Measurements from ENCODE around the gene CER1. TPM values are rescaled to one million over a fixed set of nuclear protein-coding genes. Genes with fewer than 3 reads are reported as not detected.

The CER1 gene, protein sequence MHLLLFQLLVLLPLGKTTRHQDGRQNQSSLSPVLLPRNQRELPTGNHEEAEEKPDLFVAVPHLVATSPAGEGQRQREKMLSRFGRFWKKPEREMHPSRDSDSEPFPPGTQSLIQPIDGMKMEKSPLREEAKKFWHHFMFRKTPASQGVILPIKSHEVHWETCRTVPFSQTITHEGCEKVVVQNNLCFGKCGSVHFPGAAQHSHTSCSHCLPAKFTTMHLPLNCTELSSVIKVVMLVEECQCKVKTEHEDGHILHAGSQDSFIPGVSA
- total RNA-seq = not detected
- long read RNA-seq = 0 reads

DNA sequence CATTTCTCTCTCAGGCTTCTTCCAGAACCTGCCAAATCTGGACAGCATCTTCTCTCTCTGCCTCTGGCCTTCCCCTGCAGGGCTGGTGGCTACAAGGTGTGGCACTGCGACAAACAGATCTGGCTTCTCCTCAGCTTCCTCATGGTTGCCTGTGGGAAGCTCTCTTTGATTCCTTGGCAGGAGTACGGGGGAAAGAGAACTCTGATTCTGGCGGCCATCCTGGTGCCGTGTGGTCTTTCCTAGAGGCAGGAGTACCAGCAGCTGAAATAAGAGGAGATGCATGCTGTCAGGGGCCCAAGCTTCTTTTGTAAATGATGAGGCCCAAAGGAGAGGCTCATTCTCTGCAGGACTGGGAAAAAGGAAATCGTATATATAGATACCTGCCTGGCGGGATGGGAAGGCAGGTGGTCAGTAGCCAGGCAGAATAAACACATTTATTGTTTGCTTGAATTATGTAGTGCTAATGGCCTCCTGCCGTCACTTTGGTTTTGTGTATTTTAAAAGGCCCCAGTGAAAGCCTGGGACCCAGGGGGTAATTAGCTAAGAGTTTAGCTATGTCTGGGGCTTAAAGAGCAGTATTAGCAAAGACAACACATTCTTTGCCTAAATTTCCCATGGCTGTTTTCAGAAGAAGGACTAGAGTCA, at the start of gene CER1:
TSS of gene CER1 (minus strand) at position 343 of the 645 bp plus-strand sequence. CDS start at position 282, 61 bp downstream.
- no peak for DNase-seq (ENCODE audit: low spot score)

DNA sequence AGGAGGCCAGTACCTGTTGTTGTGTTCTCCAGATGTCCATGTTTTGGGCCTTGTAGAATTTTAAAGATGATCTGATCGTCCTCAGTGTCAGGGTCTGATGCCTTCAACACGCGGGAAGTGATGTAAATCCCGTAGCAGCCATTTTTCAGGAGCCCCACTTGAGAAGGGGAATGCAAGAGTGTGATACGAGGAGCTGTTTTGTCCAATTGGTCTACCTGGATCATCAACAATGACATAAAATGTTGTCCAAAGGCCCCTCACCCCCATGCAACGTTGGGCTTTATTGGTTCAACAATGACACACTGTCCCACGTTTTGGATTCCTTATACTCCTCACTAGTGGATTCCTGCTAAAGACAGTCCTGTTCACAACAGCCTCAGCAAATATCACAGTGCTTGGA, 48.1 kb upstream of the CER1 start:
- DNase-seq (ENCODE audit: low spot score) = no peak

DNA sequence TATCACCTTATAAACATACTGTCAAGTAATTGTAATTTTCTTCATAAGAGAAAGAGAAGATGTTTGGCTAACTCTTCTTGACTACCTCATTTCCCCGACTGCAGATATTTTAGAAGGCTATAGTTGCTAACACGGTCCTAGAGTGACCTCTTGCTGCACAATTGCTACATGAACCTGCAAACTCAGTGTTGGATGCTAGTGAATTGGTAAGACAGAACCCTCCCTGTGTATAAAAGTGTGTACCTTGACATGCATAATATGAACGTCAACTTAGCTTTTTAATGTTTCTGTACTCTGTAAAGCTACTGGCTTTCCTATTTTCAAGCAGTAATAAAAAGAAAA, 46.7 kb upstream of the CER1 start:
- no peak for DNase-seq (ENCODE audit: low spot score)

DNA sequence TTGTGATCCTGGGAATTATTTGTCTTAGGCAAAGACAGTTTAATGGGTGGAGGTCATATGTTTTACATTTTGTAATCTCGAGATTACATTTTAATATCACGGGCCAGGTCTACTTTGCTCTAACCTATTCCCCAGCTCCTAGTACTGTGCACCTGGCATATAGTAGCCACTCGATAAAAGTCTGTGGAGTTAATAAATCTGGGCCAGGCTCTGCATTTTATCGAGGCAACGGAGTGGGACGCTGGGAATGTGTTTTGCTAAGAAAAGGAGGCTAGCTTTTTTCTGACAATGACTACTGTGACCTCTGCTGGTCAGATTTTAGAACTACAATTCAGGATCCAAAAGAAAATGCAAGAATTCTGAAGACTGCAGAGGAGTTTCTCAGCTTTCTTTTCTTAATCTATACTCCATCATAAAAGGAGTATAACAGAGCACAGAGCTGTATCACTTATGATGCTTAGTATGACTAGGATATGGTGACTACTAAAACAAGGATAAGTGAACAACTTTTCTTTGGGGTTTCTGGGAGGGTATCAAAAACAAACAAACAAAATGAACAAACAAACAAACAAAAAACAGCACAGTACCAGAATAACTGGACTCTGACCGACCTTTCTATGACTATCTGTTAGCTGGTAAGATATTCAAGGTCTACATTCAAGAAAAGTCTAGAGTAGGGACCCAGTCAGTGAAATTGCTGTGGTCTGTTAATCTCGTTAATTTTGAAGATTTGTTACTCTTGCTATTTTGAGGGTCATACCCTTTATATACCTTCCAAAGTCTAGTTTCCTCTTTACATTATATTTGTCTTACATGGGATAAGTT, 46.1 kb upstream of the CER1 start:
- DNase-seq (ENCODE audit: low spot score) = no peak

DNA sequence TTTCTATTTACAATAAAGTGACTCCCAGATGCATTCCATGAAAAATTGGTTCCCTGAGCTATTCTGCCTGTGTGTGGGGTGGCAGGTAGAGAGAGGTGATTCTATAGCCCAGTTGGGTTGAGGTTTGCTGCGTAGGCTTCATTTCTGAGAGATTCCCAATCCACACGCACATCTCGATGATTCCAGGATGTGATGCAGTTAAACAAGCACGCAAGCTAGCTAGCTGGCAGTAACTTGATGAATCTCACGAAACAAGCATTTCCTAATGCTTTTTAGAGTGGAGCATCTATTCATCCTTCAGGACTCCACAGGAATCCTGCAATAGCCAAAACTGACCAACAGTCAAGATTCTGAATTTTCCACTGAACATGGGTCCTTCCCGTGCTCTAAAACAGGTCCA, 43.8 kb upstream of the CER1 start:
- DNase-seq (ENCODE audit: low spot score) = no peak

DNA sequence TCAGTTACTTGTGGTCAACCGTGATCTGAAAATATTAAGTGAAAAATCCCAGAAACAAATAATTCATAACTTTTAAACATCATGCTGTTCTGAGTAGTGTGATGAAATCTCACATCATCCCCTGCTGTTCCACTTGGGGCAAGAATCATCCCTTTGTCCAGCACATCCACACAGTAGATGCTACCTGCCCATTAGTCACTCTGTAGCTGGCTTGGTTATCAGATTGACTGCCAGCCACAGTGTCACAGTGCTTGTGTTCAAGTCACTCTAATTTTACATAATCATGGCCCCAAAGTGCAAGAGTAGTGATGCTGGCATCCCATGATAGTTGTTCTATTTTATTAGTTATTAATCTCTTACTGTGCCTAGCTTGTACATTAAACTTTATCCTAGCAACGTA, 39.1 kb upstream of the CER1 start:
- no peak for DNase-seq (ENCODE audit: low spot score)

DNA sequence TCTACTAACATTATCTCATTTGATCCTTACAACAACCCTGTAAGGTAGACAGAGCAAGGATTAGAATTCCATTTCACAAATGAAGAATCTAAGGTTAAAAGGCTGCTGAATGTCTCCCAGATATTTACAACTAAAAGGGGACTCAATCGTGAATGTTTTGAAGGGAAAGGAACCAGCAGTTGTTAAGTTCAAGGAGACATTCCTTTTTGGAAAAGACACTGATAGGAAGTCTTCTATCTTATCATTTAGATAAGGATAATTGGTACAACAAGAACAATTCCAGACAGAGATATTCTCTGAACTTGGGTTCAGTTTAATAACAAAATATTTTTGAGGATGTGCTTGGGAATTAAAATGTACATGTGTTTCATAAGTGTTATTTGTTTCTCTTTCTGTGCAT, 37.5 kb upstream of the CER1 start:
- DNase-seq (ENCODE audit: low spot score) = no peak

DNA sequence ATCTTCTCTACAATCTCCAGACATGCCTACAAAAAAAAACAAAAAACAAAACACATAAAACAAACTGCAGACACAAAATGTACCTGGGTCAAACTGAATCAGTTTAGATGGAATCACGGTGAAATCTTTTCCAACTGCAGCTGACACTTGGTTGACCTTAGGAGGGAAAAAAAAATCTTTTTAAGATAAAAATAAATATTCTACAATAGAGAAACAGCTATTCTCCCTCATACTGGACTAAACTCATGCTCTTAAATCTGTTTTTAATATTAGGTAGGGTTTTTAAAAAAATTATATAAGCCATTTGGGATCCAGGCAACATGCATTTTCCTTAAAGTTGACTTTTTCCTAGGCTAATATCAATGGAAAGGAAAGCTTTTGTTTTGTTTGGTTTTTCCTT, 33.8 kb upstream of the CER1 start:
- DNase-seq (ENCODE audit: low spot score) = no peak

DNA sequence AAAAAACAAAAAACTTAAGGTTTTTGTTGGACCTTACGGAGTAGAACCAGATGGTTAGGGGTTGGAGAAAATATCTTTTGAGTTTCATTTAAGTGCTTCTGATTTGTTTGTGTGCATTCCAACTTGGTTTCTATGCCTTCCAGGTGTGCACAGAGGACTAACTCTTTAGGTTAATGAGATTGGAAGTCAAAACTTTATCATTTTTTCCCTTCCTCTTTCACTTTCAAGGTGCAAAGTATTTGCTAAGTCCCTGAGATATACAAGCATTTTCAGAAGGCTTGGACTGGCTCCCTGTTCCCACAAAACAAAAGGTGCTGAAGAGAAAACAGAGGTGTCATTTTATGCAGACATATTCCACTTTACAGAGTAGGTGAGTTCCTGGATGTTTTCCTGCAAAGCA, 30.3 kb upstream of the CER1 start:
- DNase-seq (ENCODE audit: low spot score) = no peak

DNA sequence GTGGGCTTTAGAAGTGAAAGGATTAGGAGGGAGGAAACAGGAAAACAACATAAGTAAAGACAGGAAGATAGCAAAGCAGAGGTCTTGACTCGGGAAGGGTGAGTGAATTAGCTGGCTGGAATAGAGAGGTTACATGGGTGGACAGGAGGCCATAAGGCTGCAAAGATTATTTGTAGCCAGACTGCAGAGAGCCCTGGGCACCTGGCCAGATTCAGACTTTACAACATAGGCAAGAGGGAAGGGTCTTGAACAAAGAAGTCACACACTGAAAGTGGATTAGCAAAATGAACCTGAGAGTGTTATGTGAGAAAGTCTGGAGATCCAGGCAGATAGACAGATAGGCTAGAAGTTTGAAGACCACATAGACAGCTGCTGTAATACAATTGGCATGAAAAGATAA, 29.7 kb upstream of the CER1 start:
- no peak for DNase-seq (ENCODE audit: low spot score)

DNA sequence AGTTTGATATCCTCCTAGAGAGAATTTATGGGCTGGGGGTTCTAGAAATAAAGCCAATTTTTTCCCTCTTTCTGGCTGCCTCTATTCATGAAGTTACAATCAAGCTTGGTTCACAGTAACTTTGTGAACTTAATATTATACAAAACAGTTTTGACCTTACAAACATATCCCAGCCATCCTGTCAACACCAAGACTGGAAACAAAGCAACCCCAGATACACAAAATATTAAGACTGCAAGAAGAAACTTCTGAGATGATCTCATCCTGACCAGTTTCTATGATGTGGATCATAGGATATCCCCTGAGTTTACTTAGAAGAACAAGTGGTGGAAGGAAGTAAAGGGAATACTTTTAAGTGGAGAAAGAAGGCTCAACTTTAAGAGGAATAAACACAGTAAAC, 28.3 kb upstream of the CER1 start:
- no peak for DNase-seq (ENCODE audit: low spot score)

DNA sequence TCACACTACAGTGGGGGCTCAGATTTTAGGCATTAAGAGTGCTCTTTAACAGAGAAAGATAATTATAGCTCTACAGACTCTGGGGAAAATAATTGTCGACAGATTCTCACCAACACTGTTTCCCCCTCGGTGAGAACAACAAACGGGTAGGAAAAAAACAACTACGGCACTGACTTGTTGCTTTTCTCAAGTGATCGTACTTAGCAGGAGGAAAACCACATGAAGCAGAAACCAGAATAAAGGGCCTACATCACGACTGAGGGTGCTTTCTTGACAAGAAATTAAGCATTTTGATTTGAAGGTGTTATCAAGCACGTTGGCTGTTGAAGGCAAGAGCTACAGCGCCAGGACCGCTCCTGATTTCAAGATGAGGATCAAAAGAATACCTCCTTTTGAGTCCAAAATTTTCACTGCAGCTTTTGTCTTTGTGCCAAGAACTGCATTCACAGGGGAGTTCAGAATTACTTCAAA, 27.2 kb upstream of the CER1 start:
- no peak for DNase-seq (ENCODE audit: low spot score)

DNA sequence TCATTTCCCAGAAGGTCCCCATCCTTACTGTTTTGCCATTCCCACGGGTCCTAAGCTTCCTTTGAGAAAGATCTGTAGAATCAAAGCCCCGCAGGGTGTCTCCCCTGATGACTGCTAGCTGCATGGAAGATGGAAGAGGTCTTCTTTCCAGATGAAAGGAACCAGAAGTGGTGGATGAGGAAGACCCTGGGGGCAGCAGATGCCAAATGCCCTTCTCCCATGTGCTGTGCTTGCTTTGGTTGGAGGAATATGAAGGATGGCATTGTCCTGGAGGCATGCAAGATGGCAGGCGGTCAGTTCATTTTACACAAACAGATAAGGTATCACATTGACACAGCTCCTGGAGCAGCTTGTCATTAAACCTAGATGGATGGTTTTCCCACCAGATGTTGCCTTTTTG, 25.8 kb upstream of the CER1 start:
- DNase-seq (ENCODE audit: low spot score) = no peak

DNA sequence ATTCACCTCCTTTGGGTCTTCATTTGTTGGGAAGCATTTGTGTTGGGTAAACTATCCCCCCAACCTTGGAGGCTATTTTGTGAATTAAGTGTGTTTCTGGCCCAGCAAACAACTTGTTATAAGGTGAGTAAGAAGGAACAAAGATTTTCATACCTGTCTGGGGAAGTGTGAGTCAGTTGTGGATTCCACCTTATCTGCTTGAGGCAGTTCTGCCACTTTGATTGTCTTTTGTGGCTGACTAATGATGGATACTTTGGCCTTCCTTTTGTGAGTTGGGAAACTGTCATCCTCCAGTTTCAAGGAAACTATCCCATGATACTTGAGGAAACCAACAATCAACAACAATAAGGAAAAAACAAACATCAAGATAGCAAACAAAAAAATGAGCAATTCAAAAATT, 24.6 kb upstream of the CER1 start:
- no peak for DNase-seq (ENCODE audit: low spot score)

DNA sequence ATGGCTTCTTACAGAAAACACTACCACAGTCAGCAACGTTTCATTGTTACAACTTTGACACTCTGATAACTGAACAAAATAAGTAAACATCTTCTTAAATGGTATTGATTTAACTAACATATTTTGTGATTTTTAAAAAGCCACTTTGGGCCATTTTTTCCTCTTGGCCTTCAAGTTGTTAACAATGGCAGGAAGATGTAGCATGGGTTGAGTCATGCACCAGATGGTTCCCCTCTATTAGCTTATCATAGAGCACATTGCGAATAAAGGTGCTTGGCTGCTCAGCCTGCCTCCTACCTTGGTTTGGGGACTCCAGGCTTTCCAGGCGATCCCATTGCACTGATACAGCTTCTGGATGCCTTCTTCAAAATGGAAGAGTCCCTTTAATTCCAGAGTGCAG, 24.1 kb upstream of the CER1 start:
- DNase-seq (ENCODE audit: low spot score) = no peak

DNA sequence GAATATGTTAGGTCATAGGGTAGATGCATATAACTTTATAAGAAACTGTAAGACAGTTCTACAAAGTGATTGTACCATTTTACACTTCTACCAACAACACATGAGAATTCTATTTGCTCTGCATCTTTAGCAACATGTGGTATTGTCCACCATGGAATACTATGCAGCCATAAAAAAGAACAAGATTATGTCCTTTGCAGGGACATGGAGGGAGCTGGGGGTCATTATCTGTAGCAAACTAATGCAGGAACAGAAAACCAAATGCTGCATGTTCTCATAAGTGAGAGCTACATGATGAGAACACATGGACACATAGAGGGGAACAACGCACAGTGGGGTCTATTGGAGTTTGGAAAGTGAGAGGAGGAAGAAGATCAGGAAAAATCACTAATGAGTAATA, 22.2 kb upstream of the CER1 start:
- no peak for DNase-seq (ENCODE audit: low spot score)

DNA sequence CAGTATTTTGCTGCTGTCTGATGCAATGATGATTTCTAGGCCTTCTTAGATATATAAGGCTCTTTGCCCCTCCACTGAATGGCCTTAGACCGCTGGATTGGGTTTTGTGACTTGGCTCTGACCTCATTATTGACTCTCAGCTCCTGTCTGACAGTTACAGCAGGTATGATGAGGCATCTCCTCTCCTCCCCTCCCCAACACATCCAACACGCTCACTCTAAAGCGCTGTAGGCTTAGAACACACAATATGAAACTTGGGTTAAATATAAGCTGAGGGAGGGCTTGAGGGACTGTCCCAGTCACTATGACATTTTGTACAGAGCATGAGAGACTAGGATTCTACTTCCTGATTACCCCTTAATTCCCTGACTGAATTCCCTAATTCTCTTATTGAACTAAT, 18.8 kb upstream of the CER1 start:
- DNase-seq (ENCODE audit: low spot score) = no peak

DNA sequence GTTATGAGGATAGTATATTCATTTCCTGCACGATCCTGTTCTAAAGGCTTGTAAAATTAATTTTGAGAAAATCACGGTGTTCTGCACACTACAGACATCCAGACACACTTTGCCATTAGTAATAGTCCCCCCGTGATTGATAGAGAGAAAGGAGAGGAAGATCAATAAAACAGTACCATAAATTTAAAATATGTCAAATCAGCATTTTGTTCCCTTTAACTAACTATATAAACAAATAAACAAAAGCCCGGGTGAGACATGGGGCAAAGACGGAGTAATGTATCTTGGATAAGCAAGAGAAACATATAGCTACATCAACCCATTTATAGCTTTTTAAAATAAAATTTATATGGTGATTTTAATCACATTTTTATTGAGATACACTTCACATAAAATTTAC, 10.6 kb upstream of the CER1 start:
- no peak for DNase-seq (ENCODE audit: low spot score)

DNA sequence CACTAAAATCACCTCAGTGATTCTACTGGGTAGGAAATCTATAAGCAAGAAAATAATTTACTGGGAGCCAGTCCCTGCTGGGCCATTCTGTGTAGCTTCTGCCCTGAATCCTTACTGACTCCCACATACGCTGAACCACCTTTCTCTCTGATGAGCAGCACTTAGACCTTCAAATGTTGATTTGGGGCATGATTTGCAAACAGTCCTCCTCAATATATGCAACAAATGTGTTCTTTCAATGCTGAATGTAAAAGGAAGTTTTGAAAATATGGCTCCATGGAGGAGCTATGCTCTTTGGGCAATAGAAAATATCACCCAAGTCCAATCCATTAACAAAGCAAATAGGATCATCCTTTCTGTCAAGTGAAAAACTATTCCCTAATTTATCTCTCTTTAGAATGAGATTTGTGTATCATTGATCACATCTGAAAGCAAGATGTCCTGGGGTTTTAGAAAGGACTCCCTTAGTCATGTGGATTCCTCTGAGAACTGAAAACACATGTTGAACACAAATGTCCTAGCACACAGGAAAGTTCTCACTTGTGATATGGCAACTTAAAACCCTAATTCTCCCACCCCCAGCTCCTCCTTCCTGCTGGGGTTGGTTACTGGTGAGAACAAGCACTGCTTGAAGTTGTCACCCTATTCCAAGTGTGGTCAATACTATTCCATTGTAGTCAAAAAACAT, 8.9 kb upstream of the CER1 start:
- no peak for DNase-seq (ENCODE audit: low spot score)

DNA sequence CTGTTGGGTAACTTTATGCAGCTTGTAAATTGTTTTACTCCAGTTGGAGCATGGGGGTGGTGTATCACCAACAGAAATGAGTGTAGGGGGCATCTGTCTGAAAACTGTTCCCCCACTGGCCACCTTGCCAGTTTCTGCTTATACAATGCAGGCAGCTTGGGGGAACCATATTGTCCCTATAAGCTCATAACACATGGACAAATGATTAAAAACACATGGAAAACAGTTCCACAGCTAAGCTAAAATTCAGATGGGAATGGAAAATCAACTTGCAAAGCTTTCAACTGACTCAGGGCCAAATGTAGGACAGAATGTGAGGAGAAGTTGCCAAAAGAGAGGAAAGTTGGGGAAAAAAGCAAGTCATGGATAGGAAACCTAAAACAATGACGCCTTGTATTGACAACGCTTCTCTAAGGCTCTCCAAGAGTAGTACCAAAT, 7.9 kb upstream of the CER1 start:
- DNase-seq (ENCODE audit: low spot score) = no peak

DNA sequence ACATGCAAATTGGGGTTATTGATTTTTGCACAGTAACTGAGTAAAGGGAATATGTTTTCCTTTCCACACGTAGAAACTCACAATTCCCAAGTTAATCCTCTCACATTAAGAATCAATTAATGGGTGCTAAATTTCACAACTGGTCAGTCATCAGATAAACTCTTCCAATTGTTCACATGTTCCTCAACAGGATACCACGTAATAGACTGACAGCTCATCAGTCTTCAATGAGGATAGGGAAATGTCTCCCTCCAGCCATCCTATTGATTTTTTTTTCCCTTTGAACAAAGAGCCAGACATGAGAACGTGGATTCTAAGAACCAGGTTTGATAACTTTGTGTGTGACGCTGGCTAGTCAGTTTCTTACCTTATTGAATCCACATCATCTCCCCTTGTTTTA, 768 bp upstream of the CER1 start:
- no peak for DNase-seq (ENCODE audit: low spot score)

All from mesenteric fat pad (tissue), 1 donor.